ENCODE results near the gene ANKRD13A.

DNA sequence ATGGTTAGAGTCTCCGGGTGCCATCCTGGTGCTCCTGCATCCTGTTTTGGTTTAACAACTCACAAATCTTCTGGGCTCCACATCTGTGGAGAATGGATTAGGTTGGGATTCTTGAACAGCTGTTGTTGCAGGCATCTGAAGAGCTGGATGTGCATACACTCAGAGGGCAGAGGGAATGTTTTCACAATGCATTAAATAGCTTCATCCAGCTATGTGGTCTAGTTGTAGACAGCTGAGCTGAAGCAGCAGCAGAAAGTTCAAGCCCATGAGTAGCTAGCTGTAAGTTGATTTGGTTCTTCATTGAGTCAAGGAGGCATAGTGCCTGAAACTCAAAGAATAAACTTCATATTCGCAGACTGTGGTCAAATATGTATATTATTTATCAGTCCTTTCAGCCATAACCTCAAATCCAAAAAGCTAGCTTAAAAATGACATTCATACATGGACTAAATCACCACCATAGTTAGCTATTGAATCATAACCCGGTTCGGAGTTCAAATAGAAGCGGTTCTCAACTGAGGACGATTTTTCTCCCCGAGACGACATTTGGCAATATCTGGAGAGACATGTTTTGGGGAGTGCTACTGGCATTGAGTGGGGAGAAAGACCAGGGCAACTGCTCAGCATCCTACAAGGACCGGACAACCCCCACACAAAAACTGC, 858 bp upstream of the ANKRD13A start:
- TF ChIP-seq, protein P1, sequence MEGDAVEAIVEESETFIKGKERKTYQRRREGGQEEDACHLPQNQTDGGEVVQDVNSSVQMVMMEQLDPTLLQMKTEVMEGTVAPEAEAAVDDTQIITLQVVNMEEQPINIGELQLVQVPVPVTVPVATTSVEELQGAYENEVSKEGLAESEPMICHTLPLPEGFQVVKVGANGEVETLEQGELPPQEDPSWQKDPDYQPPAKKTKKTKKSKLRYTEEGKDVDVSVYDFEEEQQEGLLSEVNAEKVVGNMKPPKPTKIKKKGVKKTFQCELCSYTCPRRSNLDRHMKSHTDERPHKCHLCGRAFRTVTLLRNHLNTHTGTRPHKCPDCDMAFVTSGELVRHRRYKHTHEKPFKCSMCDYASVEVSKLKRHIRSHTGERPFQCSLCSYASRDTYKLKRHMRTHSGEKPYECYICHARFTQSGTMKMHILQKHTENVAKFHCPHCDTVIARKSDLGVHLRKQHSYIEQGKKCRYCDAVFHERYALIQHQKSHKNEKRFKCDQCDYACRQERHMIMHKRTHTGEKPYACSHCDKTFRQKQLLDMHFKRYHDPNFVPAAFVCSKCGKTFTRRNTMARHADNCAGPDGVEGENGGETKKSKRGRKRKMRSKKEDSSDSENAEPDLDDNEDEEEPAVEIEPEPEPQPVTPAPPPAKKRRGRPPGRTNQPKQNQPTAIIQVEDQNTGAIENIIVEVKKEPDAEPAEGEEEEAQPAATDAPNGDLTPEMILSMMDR (conservative IDR thresholded peaks at IDR 0.05; ENCODE audit: low read depth, low read length), result no peak
- no peak for TF ChIP-seq EZH2 (IDR thresholded peaks at IDR 0.05; ENCODE audit: low read length, unreplicated experiment)
